Thyroid gland (tissue), 4 donors: ENCODE data around the gene MARK2. TPM values are rescaled to one million over a fixed set of nuclear protein-coding genes. Genes with fewer than 3 reads are reported as not detected.

Experiments
- DNase-seq, 2 donors: peaks; one replicate each; pipeline ENCODE4 v3.0.0-alpha.2; 2019
- H3K27ac ChIP-seq, 3 donors: fragments of 200-600 bp; sonication (generic); 1 replicate in 2 of 3; 2 replicates in 1 of 3; pipeline ENCODE4 v1.5.1; 2016 to 2019; ENCODE audit warnings: mild to moderate bottlenecking in 1 of 3, moderate library complexity in 1 of 3
- H3K27me3 ChIP-seq: fragments of 200-600 bp; sonication (generic); one replicate; pipeline ENCODE4 v1.5.1; 2019
- H3K36me3 ChIP-seq, 2 donors: fragments of 200-600 bp; sonication (generic); one replicate each; pipeline ENCODE4 v1.5.1; 2016 to 2019
- H3K4me1 ChIP-seq, 2 donors: fragments of 200-600 bp; sonication (generic); one replicate each; pipeline ENCODE4 v1.5.1; 2017 to 2019
- H3K4me3 ChIP-seq, 3 donors: fragments of 200-600 bp; sonication (generic); replicated peaks in 1 of 3; 1 replicate in 2 of 3; 2 replicates in 1 of 3; pipeline ENCODE4 v1.5.1; 2016; ENCODE audit warnings: mild to moderate bottlenecking in 1 of 3
- H3K9me3 ChIP-seq: fragments of 200-600 bp; sonication (generic); one replicate; pipeline ENCODE4 v1.5.1; 2017
- CTCF ChIP-seq, 6 experiments: fragments of 200-600 bp in 3 of 6; fragments of 450-650 bp in 3 of 6; sonication (generic) in 3 of 6; IDR thresholded peaks; one replicate each; pipeline ENCODE4 v1.5.1; 2016 to 2019; ENCODE audit warnings: antibody characterized with exemption in 6 of 6, mild to moderate bottlenecking in 2 of 6, inconsistent platforms in 1 of 6, moderate library complexity in 1 of 6
- POLR2A ChIP-seq, 2 donors: fragments of 450-650 bp; IDR thresholded peaks; one replicate each; pipeline ENCODE4 v1.6.1; 2017; ENCODE audit warnings: antibody characterized with exemption in 2 of 2, mild to moderate bottlenecking in 2 of 2, moderate library complexity in 1 of 2
- WGBS, 2 donors: methylation state at CpG; one replicate each; pipeline ENCODE4 v1.1.5; 2017; 5-methylcytosine and 5-hydroxymethylcytosine counted together
- intact Hi-C: fragments of 100-400 bp; cut with DNase I; formaldehyde crosslinking; loops from one replicate; pipeline ENCODE4 v1.15.1; 2023
- total RNA-seq, 4 donors: library from RNA; depleted of rRNA; stranded (reverse); fragments of >200 nt; gene quantifications; one replicate each; pipeline ENCODE4 v1.2.3, GENCODE V29; 2016

MARK2 gene
- total RNA-seq, 4 donors from 2014 or later = 28.2 to 57.7 (median 48.6) TPM

- Histone ChIP-seq H3K27me3 (no peaks in the 10 kb centered on the region), H3K27ac (peak overlapping the region; percentile 84 to 92 (median 88)), H3K4me1 (peaks cover 58 to 65% of the 10 kb centered on the region in 2 donors), H3K36me3 (no peaks in the 10 kb centered on the region), H3K9me3 (no peaks in the 10 kb centered on the region), H3K4me3 (peak overlapping the region; percentile 45 to 87 (median 71))
- 4% methylated on average over 13 of the region's 13 CpGs for WGBS, 2 donors
- intact Hi-C loops = no loop called here
- DNase-seq = no peak
- TF ChIP-seq POLR2A (IDR thresholded peaks at IDR 0.05) = no peak
- TF ChIP-seq CTCF (IDR thresholded peaks at IDR 0.05) = no peak
These were observed 1.6 kb downstream of the MARK2 start for GRCh38 chr11:63840356-63841060.

GRCh38 chr11:63841554-63841953 lies 2.6 kb downstream of the MARK2 start:
- DNase-seq = peak; percentile 94
- 13 to 35% methylated on average over 3 of the region's 3 CpGs for WGBS, 2 donors
- Histone ChIP-seq H3K4me3 (peak overlapping the region in 1 of 3 donors; percentile 87), H3K36me3 (no peaks in the 10 kb centered on the region), H3K9me3 (no peaks in the 10 kb centered on the region), H3K27ac (peak overlapping the region; percentile 85 to 92 (median 88)), H3K4me1 (peaks cover 66 to 75% of the 10 kb centered on the region in 2 donors), H3K27me3 (no peaks in the 10 kb centered on the region)
- TF ChIP-seq CTCF (IDR thresholded peaks at IDR 0.05) (no peak), POLR2A (IDR thresholded peaks at IDR 0.05) (peak in 1 of 2 donors; percentile 76)
- intact Hi-C loops = no loop called here

GRCh38 chr11:63843041-63843440 lies 4.1 kb downstream of the MARK2 start:
- intact Hi-C loops = no loop called here
- Histone ChIP-seq H3K27me3 (no peaks in the 10 kb centered on the region), H3K27ac (peak overlapping the region; percentile 83 to 92 (median 85)), H3K4me1 (peaks cover 71 to 82% of the 10 kb centered on the region in 2 donors), H3K9me3 (no peaks in the 10 kb centered on the region), H3K36me3 (no peaks in the 10 kb centered on the region), H3K4me3 (no peak overlapping the region)
- WGBS, 2 donors = 25 to 33% methylated on average over 1 of the region's 1 CpG
- TF ChIP-seq CTCF (IDR thresholded peaks at IDR 0.05) (no peak), POLR2A (IDR thresholded peaks at IDR 0.05) (no peak)
- DNase-seq = peak; percentile 57 to 65

GRCh38 chr11:63844836-63845235 lies 5.9 kb downstream of the MARK2 start:
- H3K27ac ChIP-seq = peak overlapping the region in 2 of 3 donors; percentile 85 to 89
- WGBS, 2 donors = 85 to 89% methylated on average over 4 of the region's 4 CpGs
- H3K27me3 ChIP-seq = no peaks in the 10 kb centered on the region

More at GRCh38 chr11:63844836-63845235, 5.9 kb downstream of the MARK2 start:
- H3K9me3 ChIP-seq = no peaks in the 10 kb centered on the region
- H3K4me3 ChIP-seq = no peak overlapping the region
- intact Hi-C loops = no loop called here
- TF ChIP-seq CTCF (IDR thresholded peaks at IDR 0.05) (no peak), POLR2A (IDR thresholded peaks at IDR 0.05) (no peak)
- no peak for DNase-seq
- peaks cover 88 to 96% of the 10 kb centered on the region in 2 donors for H3K4me1 ChIP-seq
- no peaks in the 10 kb centered on the region for H3K36me3 ChIP-seq
